Left ventricle myocardium inferior (tissue), 1 donor: ENCODE results near the gene TC2N. TPM values are rescaled to one million over a fixed set of nuclear protein-coding genes. Genes with fewer than 3 reads are reported as not detected.
"Not testable (repeated sequence)": the region's sequence is repeated elsewhere in the genome, so short reads cannot be mapped to it uniquely, and the experiment has no call there.

Source experiments
- DNase-seq: peaks from one replicate; pipeline ENCODE4 v3.0.0-alpha.2; 2020
- H3K27ac ChIP-seq: fragments of 200-600 bp; replicated peaks from 2 replicates; pipeline ENCODE4 v1.8.0; 2021
- H3K27me3 ChIP-seq: fragments of 200-600 bp; 2 replicates; pipeline ENCODE4 v1.8.0; 2021; ENCODE audit warnings: low read depth
- H3K36me3 ChIP-seq: fragments of 200-600 bp; 2 replicates; pipeline ENCODE4 v1.8.0; 2021
- H3K4me1 ChIP-seq: fragments of 200-600 bp; 2 replicates; pipeline ENCODE4 v1.8.0; 2021
- H3K4me3 ChIP-seq: fragments of 200-600 bp; 2 replicates; pipeline ENCODE4 v1.8.0; 2021; ENCODE audit warnings: mild to moderate bottlenecking, moderate library complexity
- H3K9me3 ChIP-seq: fragments of 200-600 bp; replicated peaks from 2 replicates; pipeline ENCODE4 v1.8.0; 2021
- intact Hi-C: fragments of 100-400 bp; cut with micrococcal nuclease; formaldehyde crosslinking; loops from one replicate; pipeline ENCODE4 v1.11.0; 2022
- total RNA-seq: library from RNA; stranded (reverse); fragmentation: NEBNext Ultra II Directional; extraction: Animal tissue kit (Norgen Biotek cat#: 25700); gene quantifications from one replicate; pipeline ENCODE4 v1.2.1, GENCODE V29; 2021
- TF ChIP-seq, protein P1 (sequence below): fragments of 200-600 bp; IDR thresholded peaks from 2 replicates; pipeline ENCODE4 v1.8.0; 2021; ENCODE audit warnings: antibody characterized with exemption, mild to moderate bottlenecking, borderline replicate concordance
- donor health status: DM: no; HTN: yes; CAD: no; lungs with severe emphysema.

TC2N gene
- total RNA-seq, 1 donor from 2014 or later = 4.1 TPM

DNA sequence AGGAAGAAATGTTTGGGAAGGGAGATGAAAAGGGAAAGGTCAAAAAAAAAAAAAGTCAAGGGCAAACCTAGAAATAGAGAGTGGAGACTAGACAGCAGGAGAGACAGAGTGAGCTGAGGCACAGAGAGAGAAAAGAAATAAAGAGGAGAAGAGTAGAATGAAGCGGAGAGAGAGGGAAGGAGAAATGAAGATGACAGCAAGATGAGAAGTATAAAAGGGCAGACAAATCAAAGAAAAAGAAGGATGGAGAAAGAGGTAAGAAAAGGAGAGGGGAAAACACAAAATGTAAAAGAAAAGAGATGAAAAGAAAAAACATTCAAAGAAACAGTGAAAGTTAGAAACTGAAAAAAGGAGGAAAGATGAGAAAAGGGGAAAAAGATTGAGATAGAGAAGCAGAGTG lies 53.0 kb downstream of the TC2N start:
- peaks cover 14% of the 10 kb centered on the region for H3K36me3 ChIP-seq
- no peaks in the 10 kb centered on the region for H3K27me3 ChIP-seq
- no peaks in the 10 kb centered on the region for H3K4me1 ChIP-seq
- TF ChIP-seq, protein P1, sequence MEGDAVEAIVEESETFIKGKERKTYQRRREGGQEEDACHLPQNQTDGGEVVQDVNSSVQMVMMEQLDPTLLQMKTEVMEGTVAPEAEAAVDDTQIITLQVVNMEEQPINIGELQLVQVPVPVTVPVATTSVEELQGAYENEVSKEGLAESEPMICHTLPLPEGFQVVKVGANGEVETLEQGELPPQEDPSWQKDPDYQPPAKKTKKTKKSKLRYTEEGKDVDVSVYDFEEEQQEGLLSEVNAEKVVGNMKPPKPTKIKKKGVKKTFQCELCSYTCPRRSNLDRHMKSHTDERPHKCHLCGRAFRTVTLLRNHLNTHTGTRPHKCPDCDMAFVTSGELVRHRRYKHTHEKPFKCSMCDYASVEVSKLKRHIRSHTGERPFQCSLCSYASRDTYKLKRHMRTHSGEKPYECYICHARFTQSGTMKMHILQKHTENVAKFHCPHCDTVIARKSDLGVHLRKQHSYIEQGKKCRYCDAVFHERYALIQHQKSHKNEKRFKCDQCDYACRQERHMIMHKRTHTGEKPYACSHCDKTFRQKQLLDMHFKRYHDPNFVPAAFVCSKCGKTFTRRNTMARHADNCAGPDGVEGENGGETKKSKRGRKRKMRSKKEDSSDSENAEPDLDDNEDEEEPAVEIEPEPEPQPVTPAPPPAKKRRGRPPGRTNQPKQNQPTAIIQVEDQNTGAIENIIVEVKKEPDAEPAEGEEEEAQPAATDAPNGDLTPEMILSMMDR = no peak
- no peak for DNase-seq
- intact Hi-C loops = no loop called here
- no peak overlapping the region for H3K4me3 ChIP-seq
- no peak overlapping the region for H3K27ac ChIP-seq
- H3K9me3 ChIP-seq = peaks cover 41% of the 10 kb centered on the region

DNA sequence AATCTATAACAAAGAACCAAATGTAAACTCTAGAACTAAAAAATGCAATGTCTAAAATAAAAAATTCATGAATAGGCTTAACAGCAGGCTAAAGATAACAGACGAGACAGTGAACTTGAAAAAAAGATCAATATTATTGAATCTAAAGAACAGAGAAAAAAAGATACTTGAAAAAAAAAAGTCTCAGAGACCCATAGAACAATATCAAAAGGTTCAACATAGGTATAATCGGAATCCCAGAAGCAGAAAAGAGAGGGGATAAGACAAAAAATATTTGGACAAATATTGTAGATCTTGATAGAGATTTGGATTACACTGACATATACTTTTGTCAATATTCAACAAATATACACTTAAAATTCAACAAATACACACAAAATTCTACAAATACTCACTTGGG lies 56.6 kb downstream of the TC2N start:
- peaks cover 35% of the 10 kb centered on the region for H3K36me3 ChIP-seq
- H3K4me1 ChIP-seq = no peaks in the 10 kb centered on the region
- H3K9me3 ChIP-seq = peaks cover 63% of the 10 kb centered on the region
- no peak overlapping the region for H3K4me3 ChIP-seq
- no peak overlapping the region for H3K27ac ChIP-seq
- no peaks in the 10 kb centered on the region for H3K27me3 ChIP-seq
- intact Hi-C loops = no loop called here
- TF ChIP-seq, protein P1 = no peak
- DNase-seq = no peak

DNA sequence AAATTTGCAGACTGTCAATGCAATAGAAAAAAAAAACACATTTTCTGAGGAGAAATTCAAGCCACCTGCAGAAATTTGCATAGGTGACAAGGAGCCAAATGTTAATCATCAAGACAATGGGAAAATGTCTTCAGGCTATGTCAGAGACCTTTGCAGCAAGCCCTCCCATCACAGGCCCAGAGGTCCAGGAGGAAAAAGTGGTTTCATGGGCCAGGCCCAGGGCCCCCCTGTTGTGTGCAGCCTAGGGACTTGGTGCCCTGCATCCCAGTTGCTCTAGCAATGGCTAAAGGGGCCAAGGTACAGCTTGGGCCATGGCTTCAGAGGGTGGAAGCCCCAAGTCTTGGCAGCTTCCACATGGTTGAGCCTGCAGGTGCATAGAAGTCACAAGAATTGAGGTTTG lies 60.6 kb downstream of the TC2N start:
- peaks cover 75% of the 10 kb centered on the region for H3K9me3 ChIP-seq
- TF ChIP-seq, protein P1 = no peak

DNA sequence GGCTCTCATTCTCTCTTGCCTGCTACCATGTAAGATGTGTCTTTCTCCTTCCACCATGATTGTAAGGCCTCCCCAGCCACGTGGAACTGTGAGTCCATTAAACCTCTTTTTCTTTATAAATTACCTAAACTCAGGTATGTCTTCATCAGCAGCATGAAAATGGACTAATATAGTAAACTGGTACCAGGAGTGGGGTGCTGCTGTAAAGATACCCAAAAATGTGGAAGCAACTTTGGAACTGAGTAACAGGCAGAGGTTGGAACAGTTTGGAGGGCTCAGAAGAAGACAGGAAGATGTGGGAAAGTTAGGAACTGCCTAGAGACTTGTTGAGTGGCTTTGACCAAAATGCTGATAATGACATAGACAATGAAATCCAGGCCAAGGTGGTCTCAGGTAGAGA lies 61.2 kb downstream of the TC2N start:
- H3K4me3 ChIP-seq, H3K27ac ChIP-seq, H3K27me3 ChIP-seq, intact Hi-C loops, H3K4me1 ChIP-seq, DNase-seq: not testable (repeated sequence)
- peaks cover 69% of the 10 kb centered on the region for H3K9me3 ChIP-seq
- peaks cover 35% of the 10 kb centered on the region for H3K36me3 ChIP-seq

More for the DNA sequence above, 60.6 kb downstream of the TC2N start:
- intact Hi-C loops = no loop called here
- Histone ChIP-seq H3K27ac (no peak overlapping the region), H3K36me3 (peaks cover 39% of the 10 kb centered on the region), H3K4me1 (no peaks in the 10 kb centered on the region), H3K4me3 (no peak overlapping the region), H3K27me3 (no peaks in the 10 kb centered on the region)
- DNase-seq = no peak

DNA sequence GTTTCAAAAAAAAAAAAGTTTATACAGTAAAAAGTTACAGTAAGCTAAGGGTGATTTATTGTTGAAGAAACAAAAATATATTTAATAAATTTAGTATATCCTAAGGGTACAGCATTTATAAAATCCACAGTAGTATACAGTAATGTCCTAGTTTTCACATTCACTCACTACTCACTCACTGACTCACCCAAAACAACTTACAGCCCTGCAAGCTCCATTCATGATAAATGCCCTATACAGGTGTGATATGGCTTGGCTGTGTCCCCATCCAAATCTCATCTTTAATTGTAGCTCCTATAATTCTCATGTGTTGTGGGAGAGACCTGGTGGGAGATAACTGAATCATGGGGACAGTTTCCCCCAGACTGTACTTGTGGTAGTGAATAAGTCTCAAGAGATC lies 61.7 kb downstream of the TC2N start:
- no peak for DNase-seq
- Histone ChIP-seq H3K36me3 (peaks cover 30% of the 10 kb centered on the region), H3K4me3 (no peak overlapping the region), H3K9me3 (peaks cover 64% of the 10 kb centered on the region), H3K27me3 (no peaks in the 10 kb centered on the region), H3K27ac (no peak overlapping the region), H3K4me1 (no peaks in the 10 kb centered on the region)
- intact Hi-C loops = no loop called here
- TF ChIP-seq, protein P1 = no peak

DNA sequence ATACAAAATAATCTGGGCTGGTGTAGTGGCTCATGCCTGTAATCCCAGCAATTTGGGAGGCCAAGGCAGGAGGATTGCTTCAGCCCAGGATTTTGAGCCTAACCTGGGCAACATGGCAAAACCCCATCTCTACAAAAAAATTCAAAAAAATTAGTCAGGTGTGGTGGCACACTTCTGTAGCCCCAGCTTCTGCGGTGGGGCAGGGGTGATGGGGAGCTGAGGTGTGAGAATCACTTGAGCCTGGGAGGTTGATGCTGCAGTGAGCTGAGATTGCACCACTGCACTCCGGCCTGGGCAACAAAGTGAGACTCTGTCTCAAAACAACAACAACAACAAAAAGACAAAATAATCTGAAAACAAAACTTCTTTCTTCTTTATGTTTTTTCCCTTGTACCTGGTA lies 66.0 kb downstream of the TC2N start:
- Histone ChIP-seq H3K27me3 (no peaks in the 10 kb centered on the region), H3K36me3 (peaks cover 11% of the 10 kb centered on the region), H3K9me3 (peaks cover 22% of the 10 kb centered on the region), H3K4me1 (no peaks in the 10 kb centered on the region), H3K27ac (no peak overlapping the region), H3K4me3 (no peak overlapping the region)
- TF ChIP-seq, protein P1 = no peak
- no peak for DNase-seq
- intact Hi-C loops = no loop called here
